Mammary epithelial cell (primary cell): ENCODE results near the gene RTN4RL2.

Experiments used
- CTCF ChIP-seq, 2 donors: IDR thresholded peaks in 1 of 2; conservative IDR thresholded peaks in 1 of 2; 2 replicates each; pipeline ENCODE4 v1.5.1; 2011 to 2012; ENCODE audit warnings: inconsistent platforms in 2 of 2, low read length in 2 of 2, mild to moderate bottlenecking in 2 of 2, control low read depth in 1 of 2, low read depth in 1 of 2; ENCODE audit not compliant: insufficient read depth in 1 of 2; ENCODE audit errors: extremely low read depth in 1 of 2
- EZH2 ChIP-seq: IDR thresholded peaks from 2 replicates; pipeline ENCODE4 v1.6.1; 2012; ENCODE audit warnings: low read length, inconsistent platforms, borderline replicate concordance

- TF ChIP-seq CTCF (conservative IDR thresholded peaks at IDR 0.05 in 1 of 2, IDR thresholded peaks at IDR 0.05 in 1 of 2; ENCODE audit: extremely low read depth in 1 of 2, insufficient read depth in 1 of 2, low read depth in 1 of 2, low read length in 2 of 2) = no peak
- TF ChIP-seq EZH2 = no peak
These were observed 2.7 kb upstream of the RTN4RL2 start for GRCh38 chr11:57457643-57458023.
